Fibroblast of the aortic adventitia (primary cell): ENCODE measurements around the gene PAX3. TPM values are rescaled to one million over a fixed set of nuclear protein-coding genes. Genes with fewer than 3 reads are reported as not detected.
A peak's percentile ranks its signal among the peaks of the same experiment; 100 is the strongest.

Experiments used
- DNase-seq: peaks from one replicate; pipeline ENCODE4 v3.0.0-alpha.2; 2010; ENCODE audit warnings: low read depth
- H3K4me3 ChIP-seq: 2 replicates; pipeline ENCODE4 v1.5.1; 2011; ENCODE audit warnings: low read depth, mild to moderate bottlenecking, control low read depth, low read length, moderate library complexity
- total RNA-seq: library from RNA; depleted of rRNA; stranded (reverse); fragments of >200 nt; gene quantifications from 2 replicates; pipeline ENCODE4 v1.2.3, GENCODE V29; 2012; ENCODE audit warnings: low replicate concordance
- TF ChIP-seq, protein P1 (sequence below): IDR thresholded peaks from 2 replicates; pipeline ENCODE4 v1.5.1; 2011; ENCODE audit warnings: mild to moderate bottlenecking, low read length, control low read depth, inconsistent platforms; ENCODE audit not compliant: insufficient read depth

Gene PAX3
- total RNA-seq, 1 donor = not detected

DNA sequence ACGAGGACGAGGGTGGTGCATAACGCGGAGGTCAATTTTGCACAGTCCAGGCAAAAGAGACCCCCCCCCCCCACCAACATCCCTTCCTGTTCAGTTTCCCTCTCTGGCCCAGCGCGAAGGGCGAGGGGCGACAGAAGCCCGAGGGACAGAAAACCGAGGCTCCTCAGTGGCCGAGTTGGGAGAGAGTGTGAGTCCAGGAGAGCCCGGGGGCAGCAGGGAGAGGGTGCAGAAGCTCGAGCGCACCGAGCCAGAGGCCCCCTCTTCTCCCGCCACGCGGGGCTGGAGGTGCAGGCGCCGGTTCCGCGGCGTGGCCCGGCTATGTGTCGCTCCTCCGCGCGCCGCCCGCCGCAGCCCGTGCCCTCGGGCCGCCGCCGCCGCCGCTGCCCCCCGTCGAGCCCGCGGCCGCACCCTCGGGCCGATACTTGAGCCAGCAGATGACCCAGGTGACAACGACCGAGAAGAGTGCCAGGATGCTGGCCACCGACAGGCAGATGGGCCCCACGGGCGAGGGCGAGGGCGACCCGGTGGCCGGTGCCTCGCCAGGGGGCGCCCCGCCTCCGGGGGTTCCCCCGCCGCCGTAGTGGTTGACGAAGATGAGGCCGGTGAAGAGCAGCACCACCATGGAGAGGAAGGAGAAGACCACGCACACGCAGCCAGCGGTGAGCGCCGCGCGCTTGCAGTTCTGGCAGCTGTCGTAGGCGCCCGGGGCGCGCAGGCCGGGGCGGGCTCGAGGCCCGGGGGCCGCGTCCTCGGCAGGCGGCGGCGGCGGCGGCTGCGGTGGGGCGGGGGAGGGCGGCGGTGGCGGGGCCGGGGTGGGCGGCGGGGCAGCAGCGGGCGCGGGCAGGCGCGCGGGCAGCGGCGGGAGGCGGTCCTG is 20.2 kb upstream of the PAX3 start:
- no peak for DNase-seq
- TF ChIP-seq, protein P1, sequence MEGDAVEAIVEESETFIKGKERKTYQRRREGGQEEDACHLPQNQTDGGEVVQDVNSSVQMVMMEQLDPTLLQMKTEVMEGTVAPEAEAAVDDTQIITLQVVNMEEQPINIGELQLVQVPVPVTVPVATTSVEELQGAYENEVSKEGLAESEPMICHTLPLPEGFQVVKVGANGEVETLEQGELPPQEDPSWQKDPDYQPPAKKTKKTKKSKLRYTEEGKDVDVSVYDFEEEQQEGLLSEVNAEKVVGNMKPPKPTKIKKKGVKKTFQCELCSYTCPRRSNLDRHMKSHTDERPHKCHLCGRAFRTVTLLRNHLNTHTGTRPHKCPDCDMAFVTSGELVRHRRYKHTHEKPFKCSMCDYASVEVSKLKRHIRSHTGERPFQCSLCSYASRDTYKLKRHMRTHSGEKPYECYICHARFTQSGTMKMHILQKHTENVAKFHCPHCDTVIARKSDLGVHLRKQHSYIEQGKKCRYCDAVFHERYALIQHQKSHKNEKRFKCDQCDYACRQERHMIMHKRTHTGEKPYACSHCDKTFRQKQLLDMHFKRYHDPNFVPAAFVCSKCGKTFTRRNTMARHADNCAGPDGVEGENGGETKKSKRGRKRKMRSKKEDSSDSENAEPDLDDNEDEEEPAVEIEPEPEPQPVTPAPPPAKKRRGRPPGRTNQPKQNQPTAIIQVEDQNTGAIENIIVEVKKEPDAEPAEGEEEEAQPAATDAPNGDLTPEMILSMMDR = peak; percentile 16

DNA sequence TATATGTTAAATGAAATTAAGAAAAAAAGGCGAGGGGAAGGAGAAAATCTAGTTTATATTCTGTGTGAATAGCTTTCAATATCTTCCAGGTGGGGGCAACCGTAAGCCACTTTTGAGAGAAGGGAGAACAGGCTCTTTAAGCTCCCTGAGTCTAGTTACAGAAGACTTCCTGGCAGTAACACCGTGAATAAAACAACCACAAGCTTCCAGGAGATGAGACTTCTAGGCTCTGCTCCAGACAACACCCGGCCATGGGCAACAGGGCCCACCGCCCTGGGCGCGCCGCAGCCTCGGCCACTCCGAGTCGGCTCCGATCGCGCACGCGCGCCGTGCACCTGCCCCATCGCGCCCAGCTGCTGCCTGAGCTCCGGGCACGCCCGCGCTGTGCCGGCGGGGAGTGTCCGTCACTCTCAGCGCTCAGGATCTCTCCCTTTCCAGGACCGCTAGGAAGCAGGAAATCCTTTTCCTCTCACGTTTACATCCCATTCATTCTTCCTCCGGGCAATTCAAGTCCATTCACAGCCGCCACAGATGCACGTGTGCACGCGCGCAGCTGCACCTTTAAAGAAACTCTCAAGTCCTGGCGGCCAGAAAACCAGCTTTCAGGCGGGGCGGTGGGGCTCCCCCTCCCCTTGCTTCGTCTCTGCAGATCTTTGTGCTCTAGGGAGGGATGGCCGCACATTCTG is 19.4 kb upstream of the PAX3 start:
- peak; percentile 69 for DNase-seq
- TF ChIP-seq, protein P1 = peak; percentile 54
- H3K4me3 ChIP-seq = peak overlapping the region; percentile 67

More for the DNA sequence above, 20.2 kb upstream of the PAX3 start:
- H3K4me3 ChIP-seq = peak overlapping the region; percentile 67

DNA sequence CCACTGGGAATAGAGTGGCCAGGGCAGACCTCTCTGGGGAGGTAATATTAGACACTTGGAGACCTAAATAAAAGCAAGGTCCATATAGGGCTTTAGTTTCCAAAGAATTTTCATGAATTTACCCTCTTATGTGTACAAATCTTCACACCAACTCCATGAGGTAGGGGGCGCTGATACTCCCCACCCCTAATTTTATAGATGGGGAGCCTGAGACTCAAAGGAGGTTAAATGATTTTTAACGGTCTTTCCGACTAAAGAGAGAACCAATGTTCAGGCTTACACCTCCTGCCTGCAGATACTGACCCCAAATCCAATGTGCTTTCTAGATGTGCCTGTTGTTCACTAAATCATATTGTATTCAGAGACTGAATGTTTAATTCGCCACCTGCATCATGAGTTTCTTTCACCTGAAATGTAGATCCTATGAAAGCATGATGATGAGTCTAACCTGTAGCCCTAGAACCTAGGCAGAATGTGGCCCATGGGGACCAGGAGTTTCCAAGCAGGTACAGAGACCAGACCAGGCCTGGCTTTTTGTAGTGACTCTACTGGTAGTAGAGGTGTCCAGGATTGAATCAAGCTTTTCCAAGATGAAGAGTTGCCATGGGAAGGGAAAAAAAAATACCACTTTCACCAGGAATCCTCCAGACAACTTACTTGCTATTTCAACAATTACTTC is 16.8 kb upstream of the PAX3 start:
- TF ChIP-seq, protein P1 = no peak
- no peak overlapping the region for H3K4me3 ChIP-seq
- DNase-seq = no peak

DNA sequence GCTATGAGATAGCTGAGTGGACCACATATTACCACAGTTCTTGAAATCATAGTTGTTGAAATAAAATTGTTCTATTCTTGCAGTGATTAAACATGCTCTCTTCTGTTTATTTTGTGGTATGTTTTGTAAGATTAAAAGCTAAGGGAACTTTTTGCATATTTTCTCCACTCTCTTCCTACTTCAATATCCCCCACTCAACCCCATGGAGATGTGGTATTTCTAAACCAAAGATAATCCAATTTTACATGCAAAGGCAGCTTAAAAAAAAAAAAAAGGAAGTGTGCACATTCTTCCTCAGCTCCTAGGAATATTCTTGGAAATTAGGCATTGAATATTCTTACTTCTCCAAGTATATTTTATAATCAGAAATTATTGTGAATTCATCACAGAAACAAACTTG is 15.0 kb upstream of the PAX3 start:
- no peak for DNase-seq
- TF ChIP-seq, protein P1 = no peak
- H3K4me3 ChIP-seq = no peak overlapping the region

DNA sequence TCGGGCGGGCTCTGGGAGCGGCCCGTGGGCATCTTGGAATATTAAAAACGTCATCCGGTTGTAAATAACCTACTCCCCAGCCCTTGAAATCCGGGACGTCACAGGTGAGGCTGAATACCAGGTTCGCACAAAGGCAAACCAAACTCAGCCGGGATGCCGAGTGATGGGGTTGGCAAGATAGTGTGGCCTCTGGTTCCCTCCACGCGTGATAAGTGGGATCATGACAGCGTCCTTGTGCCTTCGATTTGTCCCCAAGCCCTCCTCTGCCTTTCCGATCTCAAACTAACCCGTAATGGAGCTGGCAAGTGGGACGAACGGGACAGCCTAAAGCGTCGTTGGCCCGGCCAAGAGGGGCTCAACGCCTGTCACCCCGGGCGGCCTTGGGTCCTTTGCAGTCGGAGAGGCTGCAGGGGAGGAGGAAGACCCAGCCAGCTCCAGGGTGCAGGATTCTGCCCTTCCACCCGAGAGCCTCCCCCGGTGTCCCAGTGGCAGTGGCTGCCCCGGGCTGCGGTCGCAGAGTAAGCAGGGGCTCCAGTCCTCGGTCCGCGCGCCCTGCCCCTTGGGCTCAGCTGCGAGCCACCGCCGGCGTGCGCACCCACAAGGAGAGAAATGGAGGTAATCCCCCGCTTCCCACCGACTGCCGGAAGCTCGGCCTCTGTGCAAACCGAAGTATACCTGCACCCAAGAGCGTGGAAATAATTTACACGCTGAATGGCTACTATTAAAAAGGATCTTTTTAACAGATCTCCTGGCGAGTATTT is 13.4 kb upstream of the PAX3 start:
- DNase-seq = no peak
- TF ChIP-seq, protein P1 = no peak
- H3K4me3 ChIP-seq = no peak overlapping the region

DNA sequence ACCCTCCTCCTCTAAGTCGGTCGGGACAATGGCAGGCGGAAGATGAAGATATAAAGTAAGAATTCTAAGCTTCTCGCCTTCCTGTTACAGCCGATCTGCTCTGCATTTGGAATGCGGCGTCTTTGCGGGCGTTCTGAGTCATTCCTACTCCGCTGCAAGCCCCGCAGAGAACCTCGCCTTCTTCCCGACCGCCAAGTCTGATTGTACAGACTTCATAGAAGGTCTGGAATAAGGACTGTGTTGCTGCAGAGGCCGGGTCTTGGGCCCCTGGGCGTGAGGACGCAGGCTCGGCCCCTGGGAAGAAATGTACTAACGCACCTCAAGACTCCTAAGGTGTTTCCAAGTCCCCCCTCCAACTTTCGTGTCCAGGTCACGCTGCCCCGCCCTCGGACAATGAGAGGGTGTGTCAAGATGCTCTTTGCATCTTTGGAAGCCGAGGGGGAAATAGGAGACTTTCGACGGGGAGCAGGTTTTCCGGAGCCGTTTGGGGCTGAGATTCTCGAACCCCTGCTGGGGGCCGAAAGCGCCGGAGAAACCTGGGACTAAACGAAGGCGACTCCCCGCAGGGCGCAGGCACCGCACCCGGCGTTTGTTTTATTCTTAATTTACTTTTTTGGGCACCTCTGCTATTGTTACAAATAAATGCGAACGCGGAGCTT is 12.7 kb upstream of the PAX3 start:
- TF ChIP-seq, protein P1 = no peak
- H3K4me3 ChIP-seq = no peak overlapping the region
- no peak for DNase-seq
